Endometrial microvascular endothelial cells (primary cell): Measurements from ENCODE around the gene MCM3AP. TPM values are rescaled to one million over a fixed set of nuclear protein-coding genes. Genes with fewer than 3 reads are reported as not detected.
"Not testable (repeated sequence)": the region's sequence is repeated elsewhere in the genome, so short reads cannot be mapped to it uniquely, and the experiment has no call there.

Source experiments
- in situ Hi-C: cut with HindIII; loops from 2 replicates; pipeline ENCODE4 v1.10.0; 2017; ENCODE audit warnings: low sequenced_read_pairs, low pct_unique_long_range_greater_than_20kb; ENCODE audit errors: inconsistent ontology term
- total RNA-seq: library from RNA; depleted of rRNA; stranded (reverse); fragments of >200 nt; gene quantifications from one replicate; pipeline ENCODE4 v1.2.3, GENCODE V29; 2015; ENCODE audit errors: inconsistent ontology term

MCM3AP gene
- total RNA-seq, 1 donor from 2014 or later: 57.1 TPM

DNA sequence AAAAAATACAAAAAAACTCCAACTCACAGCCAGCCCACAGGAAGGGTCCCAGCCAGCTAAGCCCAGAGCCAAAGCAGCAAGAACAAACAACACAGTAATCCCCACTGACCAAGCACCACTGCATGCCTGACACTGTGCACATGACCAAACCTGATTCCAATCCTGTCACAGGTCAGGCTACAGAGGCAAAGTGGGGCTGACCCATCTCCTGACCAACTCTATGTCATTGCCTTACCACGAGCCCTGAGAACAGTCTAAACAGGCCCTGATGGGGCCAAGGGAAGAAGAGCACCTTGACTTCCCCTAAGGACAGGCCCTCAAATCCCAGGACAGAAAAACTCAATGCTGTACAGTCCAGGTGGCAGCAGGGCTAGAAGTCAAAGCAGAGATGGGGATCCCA is 59.3 kb downstream of the MCM3AP start:
- in situ Hi-C loops: no loop called here

DNA sequence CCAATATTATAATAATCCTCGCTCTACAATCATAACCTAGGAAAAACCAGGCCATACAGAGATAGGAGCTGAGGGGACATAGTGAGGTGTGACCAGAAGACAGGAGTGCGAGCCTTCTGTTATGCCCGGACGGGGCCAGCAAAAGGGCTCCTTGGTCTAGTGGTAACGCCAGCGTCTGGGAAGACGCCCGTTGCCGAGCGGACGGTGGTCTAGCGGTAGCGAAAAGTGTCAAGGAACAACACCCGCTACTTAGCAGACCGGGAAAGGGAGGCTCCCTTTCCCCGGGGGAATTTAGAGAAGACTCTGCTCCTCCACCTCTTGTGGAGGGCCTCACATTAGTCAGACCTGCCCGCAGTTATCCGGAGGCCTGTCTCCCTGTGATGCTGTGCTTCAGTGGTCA is 61.8 kb downstream of the MCM3AP start:
- in situ Hi-C loops: not testable (repeated sequence)

DNA sequence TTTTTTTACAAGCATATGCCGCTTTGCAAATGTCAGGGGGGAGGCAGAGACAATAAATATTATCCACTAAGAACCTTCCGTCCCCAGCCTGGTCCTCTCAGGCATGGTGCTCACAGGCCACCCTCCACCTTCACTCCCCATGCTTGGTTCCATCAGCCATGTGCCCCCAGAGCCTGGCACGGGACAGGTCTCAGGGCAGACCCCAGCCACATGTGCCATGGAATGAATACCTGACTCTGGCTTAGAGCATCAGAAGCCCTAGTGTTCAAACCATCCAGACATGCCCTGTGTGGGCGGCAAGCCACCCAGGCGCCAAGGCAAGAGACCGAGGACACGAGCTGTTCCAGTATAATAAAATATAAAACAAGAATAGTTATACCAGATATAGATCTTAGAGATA is 62.2 kb downstream of the MCM3AP start:
- in situ Hi-C loops: no loop called here

DNA sequence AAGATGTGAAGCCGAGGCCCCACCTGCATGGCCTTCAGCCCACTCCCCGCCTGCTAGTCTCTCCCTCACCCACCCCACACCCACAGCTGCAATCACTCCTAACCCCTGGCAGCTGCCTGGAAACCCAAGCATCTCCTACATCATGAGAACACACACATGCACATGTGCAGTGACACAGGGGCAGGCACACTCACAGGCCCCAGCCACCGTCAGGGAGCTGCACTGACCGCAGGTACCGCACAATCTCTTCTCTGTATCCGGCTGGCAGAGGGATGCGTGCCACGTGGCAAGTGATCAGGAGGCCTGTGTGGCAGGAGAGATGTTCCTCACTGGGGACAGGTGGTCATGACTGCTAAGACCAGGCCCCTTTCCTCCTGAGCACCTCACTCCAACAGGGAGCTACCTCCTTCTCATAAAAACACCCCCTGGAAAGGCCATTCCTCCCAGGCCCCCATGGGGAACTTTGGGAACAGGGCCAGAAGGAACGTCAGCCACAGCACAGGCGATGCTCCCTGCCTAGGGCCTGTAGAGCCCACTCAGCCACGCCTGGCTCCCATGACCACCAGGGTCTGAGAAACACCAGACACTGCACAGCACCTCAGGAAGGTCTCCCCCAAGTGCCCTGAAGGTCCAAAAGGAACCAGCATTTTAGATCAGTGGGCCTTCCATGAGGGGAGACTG is 62.8 kb downstream of the MCM3AP start:
- in situ Hi-C loops: no loop called here

DNA sequence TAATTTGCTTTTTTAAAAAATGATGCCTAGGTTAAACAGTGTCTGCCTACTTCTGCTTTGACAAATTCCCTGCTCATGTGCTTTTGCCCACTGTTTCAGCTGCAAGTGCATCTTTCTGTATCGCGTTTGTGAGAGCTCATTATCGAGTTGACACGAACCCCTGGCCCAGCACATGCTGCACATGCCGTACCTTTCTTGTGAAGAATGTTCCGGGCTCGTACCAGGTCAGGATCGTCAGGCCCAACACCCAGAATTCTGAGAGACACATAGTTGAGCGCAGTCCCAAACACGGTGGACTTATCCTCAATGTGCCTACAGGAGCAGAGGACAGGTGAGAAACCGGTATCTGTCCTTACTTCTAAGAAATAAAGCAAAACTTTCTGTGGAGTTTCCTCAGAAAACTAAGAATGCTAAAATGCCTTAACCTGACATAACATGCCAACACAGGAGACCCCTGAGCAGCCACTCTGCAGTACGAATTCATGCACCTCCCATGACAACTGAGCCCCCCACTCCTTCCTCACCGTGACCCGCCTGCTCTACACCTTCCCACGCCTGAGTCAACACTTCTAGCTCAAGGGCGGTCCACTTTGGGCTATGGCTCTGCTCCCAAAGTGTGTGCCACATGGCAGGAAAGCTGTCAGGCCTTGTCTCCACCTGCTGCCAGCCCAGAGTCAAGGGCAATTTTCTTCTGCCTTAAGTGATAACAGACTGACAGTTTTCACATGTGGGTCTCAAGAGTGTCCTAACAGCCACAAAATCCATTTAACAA is 63.6 kb downstream of the MCM3AP start:
- in situ Hi-C loops: no loop called here

DNA sequence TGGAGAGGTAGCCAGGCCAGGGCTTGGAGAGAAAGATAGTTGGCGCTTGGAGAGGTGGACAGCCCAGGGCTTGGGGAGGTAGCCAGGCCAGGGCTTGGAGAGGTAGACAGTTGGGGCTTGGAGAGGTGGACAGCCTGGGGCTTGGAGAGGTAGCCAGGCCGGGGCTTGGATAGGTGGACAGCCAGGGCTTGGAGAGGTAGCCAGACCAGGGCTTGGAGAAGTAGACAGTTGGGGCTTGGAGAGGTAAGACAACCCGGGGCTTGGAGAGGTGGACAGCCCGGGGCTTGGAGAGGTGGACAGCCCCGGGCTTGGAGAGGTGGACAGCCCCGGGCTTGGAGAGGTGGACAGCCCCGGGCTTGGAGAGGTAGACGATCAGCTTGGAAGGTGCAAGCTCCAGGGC is 64.6 kb downstream of the MCM3AP start:
- in situ Hi-C loops: no loop called here

DNA sequence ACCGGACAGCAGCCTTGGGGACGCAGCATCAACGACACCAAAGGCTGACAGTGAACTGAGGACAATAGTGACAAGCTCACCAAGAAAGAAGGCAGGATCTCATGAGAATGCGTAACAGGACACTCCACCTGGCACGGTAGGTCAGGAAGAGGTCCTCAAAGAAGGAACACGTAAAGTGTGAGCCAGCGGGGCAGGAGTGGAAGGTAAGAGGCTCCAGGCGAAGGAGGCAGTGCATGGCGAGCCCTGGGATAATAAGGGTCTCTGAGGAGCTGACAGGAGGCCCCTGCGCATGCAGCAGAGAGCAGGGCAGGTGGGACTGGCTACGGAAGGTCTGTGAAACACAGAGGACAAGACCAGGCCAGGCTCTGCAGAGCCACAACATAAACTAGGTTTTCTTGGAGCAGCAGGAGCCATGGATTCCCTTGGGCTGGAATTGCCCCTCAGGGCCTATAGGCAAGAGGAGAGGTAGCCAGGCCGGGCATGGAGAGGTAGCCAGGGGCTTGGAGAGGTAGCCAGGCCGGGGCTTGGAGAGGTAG is 65.1 kb downstream of the MCM3AP start:
- in situ Hi-C loops: no loop called here

DNA sequence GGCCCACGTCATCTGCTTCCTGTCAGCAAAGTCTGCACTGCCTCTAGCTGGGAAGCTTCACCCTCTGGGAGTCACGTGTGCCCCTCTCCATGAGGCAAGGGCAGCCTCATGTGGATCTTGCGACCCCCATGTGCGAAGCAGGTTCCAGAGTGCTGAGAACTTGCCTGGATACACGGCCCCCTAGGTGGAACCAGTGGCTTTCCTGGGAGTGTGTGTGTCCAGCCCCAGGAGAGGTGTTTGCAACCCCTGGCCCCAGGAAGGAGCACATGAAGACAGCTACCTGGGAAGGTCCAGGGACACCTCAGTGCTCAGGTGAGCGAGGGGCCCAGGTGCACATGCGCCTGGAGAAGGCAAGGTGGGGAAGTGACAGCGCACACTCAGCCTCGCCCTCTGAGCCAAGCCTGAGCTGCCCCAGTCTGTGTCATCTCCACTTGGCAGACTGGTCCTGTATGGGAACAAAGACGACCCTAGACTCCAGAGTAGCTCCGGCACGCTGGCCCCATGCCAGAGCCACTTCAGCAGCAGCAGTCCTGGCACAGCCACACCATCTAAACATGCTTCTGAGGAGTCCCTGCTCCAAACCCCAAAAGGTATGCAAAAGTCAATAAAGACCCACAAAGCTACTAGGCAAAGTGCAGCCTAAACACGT is 65.7 kb downstream of the MCM3AP start:
- in situ Hi-C loops: no loop called here

DNA sequence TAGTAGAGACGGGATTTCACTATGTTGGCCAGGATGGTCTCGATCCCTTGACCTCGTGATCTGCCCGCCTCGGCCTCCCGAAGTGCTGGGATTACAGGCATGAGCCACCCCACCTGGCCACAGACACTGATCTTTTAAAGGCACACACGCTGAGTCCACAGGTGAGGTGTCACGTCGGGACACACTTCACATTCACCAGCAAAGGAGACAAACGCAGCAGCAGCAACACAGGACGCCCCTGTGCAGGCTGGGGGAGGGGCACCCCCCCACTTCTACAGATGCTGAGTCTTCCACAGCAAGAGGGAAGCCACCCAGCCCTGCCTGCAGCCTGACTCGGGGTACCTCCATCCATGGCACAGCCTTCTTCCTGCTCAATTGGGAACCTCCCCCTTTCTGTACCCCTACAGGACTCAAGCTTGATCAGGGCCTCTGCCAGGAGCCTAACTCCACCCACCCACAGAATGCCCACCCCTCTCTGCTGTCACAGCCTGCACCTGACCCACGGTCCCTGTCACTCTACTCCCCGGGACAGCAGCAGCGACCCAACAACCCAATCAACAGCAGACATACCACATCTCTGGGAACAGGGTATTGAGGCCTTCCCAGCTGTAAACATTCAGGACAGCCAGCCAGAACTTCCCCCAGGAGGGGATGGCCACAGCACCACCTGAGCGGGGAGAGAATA is 66.4 kb downstream of the MCM3AP start:
- in situ Hi-C loops: no loop called here

DNA sequence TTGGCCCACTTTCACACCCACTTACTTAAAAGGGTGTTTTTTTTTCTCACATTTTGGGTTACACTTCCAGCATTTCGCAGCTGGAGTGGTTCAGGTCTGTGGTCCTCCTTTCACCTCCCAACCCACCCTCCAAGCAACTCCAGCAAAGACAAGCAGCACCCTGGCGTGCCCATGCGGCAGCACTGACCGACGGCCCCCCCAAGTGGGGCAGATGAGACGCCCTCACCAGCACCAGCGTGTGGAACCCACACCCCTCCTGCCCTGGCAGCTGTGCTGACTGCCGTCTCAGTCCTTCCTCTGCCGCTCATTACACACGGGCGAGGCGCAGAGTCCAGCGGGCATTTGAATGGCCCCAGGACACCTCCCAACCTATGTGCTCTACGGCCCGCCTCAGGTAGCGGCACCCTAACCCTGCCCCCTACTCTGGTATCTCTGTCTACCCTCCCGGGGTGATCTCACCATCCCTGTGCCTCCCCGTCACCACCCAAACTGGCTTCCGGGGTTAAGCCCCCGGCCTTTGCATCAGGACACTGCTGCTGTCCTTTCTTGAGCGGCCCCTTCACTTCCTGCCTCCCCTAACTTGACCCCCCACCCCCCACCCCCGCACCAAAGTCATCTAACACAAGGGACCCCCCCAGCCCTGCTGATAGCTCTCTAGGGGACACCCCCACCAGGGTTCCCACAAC is 67.8 kb downstream of the MCM3AP start:
- in situ Hi-C loops: no loop called here

DNA sequence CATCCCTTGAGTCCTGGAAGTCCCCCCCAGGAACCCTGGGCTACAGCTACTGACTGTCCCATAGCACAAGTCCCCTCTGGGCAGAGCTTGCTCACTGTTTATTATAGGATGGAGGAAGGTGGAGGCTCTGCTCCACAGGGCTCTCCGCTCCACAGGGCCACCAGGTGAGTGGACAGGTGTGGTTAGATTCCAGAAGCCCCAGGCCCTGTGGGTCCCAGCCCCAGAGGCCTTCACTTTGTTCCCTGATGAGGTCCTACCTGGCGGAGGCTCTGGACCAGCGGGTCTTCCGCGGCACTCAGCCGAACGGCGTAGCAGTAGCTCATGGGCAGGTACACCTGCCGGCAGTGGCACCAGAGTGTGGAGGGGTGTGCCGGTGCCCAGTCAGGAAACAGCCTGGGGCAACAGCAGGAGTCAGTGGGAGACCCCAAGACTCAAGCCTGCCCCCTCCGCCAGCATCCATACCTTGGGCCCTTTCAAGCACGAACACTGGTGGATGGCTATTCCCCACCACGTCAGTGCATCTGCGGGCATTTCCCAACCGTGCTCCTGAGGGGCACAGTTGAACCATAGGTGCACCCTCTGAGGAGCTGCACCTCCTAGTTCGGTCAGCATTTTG is 69.2 kb downstream of the MCM3AP start:
- in situ Hi-C loops: no loop called here

DNA sequence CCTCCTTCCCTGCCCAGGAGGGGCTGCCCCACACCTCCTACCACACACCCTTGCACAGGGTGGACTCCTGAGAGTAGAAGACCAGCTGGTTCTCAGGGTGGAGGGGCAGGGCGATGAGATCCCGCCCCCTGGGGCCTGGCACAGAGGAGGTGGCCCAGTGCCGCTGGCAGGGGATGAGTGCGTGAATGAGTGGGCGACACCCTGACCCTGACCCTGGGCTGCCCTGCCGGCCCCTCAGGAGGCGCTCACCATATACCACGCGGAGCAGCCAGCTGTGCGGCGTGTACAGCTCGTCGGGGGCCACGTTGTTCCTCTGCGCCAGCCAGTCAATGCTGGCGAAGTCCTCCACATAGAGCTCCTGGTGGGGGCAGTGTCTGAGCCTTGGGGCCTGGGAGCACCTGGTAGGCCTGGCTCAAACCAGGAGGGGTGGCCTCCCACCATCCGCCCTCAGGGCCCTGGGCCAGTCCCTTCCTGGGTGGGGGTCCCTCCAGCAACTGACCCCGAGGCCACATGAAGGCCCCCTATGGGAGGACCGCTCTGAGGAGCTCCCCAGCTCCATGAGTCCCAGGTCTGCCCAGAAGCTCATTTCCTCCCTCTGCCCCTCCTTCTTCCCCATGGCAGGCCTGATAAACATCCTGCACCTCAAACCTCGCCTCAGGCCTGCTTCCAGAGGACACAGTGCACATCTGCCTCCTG is 69.8 kb downstream of the MCM3AP start:
- in situ Hi-C loops: no loop called here

DNA sequence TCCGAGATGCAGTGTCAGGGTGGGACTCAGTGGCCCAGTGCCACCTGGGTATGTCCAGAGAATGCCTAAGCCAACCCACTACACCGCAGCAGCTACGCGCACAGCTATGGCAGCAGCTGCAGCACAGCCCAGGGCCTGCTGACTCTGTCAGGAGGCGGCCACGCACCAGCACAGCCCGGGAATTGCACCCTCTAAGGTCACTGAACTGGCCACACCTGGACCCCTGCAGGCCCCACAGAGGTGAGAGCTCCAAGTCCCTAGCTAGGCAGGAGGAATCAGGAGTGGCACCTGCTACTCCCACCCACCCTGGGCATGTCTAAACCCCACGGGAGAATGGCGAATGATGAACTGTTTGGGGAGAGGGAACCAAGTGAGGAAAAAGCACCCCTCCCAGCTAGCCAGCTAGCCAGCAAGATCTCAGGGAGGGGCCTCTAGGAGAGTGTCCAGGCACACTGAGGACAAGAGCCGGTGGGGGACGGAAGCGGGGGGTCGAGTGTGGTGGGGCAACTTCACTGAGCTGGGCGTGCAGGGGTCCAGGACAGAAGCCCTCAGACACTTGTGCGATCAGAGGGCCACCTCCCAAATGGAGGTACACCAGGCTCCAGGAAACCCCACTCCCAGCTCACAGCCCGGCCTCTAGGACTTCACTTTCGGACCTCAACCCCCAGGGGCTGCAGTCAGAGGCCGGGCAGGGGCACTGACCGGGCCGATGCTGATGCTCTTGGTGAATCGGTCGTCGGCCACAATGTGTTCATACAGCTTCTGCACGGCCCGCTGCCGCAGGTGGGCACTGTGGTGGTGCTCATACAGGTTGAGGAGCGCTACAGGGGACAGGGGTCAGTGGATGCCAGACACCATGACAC is 70.7 kb downstream of the MCM3AP start:
- in situ Hi-C loops: no loop called here

DNA sequence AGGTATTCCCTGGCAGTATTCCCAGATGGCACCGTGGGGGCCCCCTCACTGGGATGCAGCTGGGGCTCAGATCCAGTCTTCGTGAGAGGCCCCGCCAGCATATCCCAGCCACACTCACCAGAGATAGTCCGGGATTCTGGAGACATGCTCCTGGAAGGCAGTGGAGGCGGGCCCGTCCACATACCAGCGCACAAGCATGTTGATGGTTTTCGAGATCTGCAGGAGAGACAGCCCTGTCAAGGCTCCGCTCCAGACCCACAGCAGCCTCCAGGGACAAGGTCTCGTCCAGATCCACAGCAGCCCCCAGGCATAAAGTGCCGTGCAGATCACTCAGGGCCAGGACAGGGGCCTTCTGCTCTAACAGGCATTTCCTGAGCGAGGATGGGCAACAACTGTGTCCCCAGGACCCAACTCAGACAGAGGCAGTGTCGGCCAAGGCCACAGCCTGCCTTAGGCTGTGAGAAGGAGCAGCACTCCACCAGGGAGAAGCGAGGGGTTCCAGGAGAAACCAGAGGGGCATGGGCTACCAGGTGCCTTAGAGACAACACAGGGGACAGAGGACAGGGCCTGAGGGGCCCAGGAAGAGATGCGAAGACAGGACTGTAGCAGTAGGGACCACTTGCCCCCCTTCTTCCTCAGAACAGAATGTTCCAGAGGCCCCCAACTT is 71.7 kb downstream of the MCM3AP start:
- in situ Hi-C loops: no loop called here

DNA sequence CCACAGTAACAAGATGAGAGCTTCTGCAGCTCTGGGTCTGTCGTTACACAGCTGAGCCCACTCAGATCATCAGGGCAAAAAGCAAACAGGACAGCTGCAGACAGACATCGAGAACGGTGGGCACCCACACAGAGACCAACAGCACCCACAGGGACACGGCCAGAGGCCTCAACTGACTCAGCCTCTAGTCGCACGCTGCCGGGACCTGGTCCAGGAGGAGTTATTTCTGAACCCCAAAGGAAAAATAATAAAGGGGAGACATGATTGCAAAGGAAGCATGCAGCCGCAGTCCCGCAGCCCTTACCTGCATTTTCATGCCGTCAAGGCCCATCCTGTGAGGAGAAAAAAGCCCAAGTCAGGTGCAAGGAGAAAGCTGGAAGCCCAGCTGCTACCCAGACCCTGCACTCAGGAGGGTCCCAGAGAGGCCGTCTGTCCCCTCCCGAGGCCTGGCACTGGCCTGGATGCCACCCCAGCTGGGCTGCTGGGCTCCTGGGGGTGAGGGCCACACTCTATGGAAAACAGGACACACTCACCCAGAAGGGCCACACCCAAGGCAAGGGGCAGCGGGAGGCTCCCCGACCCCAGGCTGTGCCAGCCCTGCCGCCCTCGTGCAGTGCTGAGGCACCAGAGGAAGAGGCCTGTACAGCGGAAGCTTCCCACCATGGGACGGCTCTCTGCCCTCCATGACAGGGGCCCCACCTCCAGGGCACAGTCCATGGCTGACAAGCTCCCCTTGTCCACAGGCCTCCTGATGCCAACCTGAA is 72.5 kb downstream of the MCM3AP start:
- in situ Hi-C loops: no loop called here
